Prostate gland (tissue), 2 donors: Measurements from ENCODE around the gene TKTL1. TPM values are rescaled to one million over a fixed set of nuclear protein-coding genes. Genes with fewer than 3 reads are reported as not detected.

Experiments used
- DNase-seq: peaks from one replicate; pipeline ENCODE4 v3.0.0-alpha.2; 2019; ENCODE audit warnings: low spot score
- H3K27ac ChIP-seq, 2 donors: fragments of 200-600 bp; sonication (generic); 2 replicates each; pipeline ENCODE4 v1.5.1; 2017 to 2019
- H3K27me3 ChIP-seq: fragments of 200-600 bp; sonication (generic); replicated peaks from 2 replicates; pipeline ENCODE4 v1.5.1; 2019; ENCODE audit not compliant: insufficient read depth
- H3K36me3 ChIP-seq, 2 donors: fragments of 200-600 bp; sonication (generic); 1 replicate in 1 of 2; 2 replicates in 1 of 2; pipeline versions ENCODE4 v1.5.1 to v1.8.1; 2017 to 2019
- H3K4me1 ChIP-seq: fragments of 200-600 bp; sonication (generic); replicated peaks from 2 replicates; pipeline ENCODE4 v1.5.1; 2019
- H3K4me3 ChIP-seq, 2 donors: fragments of 200-600 bp; sonication (generic); 2 replicates each; pipeline ENCODE4 v1.5.1; 2017 to 2019
- H3K9me3 ChIP-seq: fragments of 200-600 bp; sonication (generic); 2 replicates; pipeline ENCODE4 v1.5.1; 2017
- CTCF ChIP-seq, 4 experiments: fragments of 200-600 bp in 2 of 4; fragments of 450-650 bp in 2 of 4; sonication (generic) in 2 of 4; IDR thresholded peaks; 1 replicate in 3 of 4; 2 replicates in 1 of 4; pipeline ENCODE4 v1.5.1; 2016 to 2019; ENCODE audit warnings: antibody characterized with exemption in 4 of 4, mild to moderate bottlenecking in 2 of 4, moderate library complexity in 2 of 4
- POLR2A ChIP-seq: fragments of 450-650 bp; IDR thresholded peaks from one replicate; pipeline ENCODE4 v1.6.1; 2016; ENCODE audit warnings: antibody characterized with exemption, mild to moderate bottlenecking
- POLR2AphosphoS5 ChIP-seq: sonication (generic); formaldehyde crosslinking; IDR thresholded peaks from one replicate; pipeline ENCODE4 v1.6.1; 2017; ENCODE audit warnings: antibody characterized with exemption
- WGBS: methylation state at CpG from one replicate; pipeline ENCODE4 v1.1.5; 2018; 5-methylcytosine and 5-hydroxymethylcytosine counted together
- intact Hi-C: fragments of 100-400 bp; cut with DNase I; formaldehyde crosslinking; loops from one replicate; pipeline ENCODE4 v1.14.2; 2022
- total RNA-seq, 2 donors: library from RNA; depleted of rRNA; stranded (reverse); fragments of >200 nt; gene quantifications; one replicate each; pipeline ENCODE4 v1.1.0, GENCODE V29; 2016

Gene TKTL1
- total RNA-seq, 2 donors from 2014 or later, result 113 TPM; not detected in 1

GRCh38 chrX:154351183-154352011 is 55.8 kb downstream of the TKTL1 start:
- Histone ChIP-seq H3K27me3 (no peaks in the 10 kb centered on the region), H3K27ac (no peak overlapping the region), H3K4me1 (no peaks in the 10 kb centered on the region), H3K36me3 (no peaks in the 10 kb centered on the region), H3K9me3 (no peaks in the 10 kb centered on the region), H3K4me3 (no peak overlapping the region)
- 68% methylated on average over 17 of the region's 30 CpGs for WGBS
- no peak for DNase-seq
- TF ChIP-seq POLR2A (no peak), POLR2AphosphoS5 (no peak), CTCF (IDR thresholded peaks at IDR 0.05) (no peak)
- intact Hi-C loops, result no loop called here

- no peak overlapping the region for H3K27ac ChIP-seq
- DNase-seq, result no peak
- H3K4me3 ChIP-seq, result no peak overlapping the region
- WGBS, result 76% methylated on average over 5 of the region's 14 CpGs
- intact Hi-C loops, result no loop called here
- H3K4me1 ChIP-seq, result no peaks in the 10 kb centered on the region
- H3K27me3 ChIP-seq, result no peaks in the 10 kb centered on the region
- TF ChIP-seq POLR2AphosphoS5 (no peak), POLR2A (no peak), CTCF (IDR thresholded peaks at IDR 0.05) (no peak)
- H3K36me3 ChIP-seq, result no peaks in the 10 kb centered on the region
- no peaks in the 10 kb centered on the region for H3K9me3 ChIP-seq
These were observed 56.4 kb downstream of the TKTL1 start for GRCh38 chrX:154352012-154352401.

GRCh38 chrX:154352466-154352865 is 56.9 kb downstream of the TKTL1 start:
- Histone ChIP-seq H3K9me3 (no peaks in the 10 kb centered on the region), H3K4me1 (no peaks in the 10 kb centered on the region), H3K4me3 (no peak overlapping the region), H3K27me3 (no peaks in the 10 kb centered on the region), H3K36me3 (no peaks in the 10 kb centered on the region), H3K27ac (no peak overlapping the region)
- intact Hi-C loops, result no loop called here
- 79% methylated on average over 5 of the region's 13 CpGs for WGBS
- no peak for TF ChIP-seq POLR2A
- no peak for TF ChIP-seq CTCF (IDR thresholded peaks at IDR 0.05)
- TF ChIP-seq POLR2AphosphoS5, result no peak
- no peak for DNase-seq

- TF ChIP-seq POLR2A (no peak), CTCF (IDR thresholded peaks at IDR 0.05) (no peak), POLR2AphosphoS5 (no peak)
- H3K9me3 ChIP-seq, result no peaks in the 10 kb centered on the region
- H3K27me3 ChIP-seq, result no peaks in the 10 kb centered on the region
- intact Hi-C loops, result no loop called here
- no peaks in the 10 kb centered on the region for H3K36me3 ChIP-seq
- WGBS, result 75% methylated on average over 3 of the region's 24 CpGs
- H3K27ac ChIP-seq, result no peak overlapping the region
- no peaks in the 10 kb centered on the region for H3K4me1 ChIP-seq
- H3K4me3 ChIP-seq, result no peak overlapping the region
- no peak for DNase-seq
These were observed 57.7 kb downstream of the TKTL1 start for GRCh38 chrX:154353172-154353843.

- no peak overlapping the region for H3K4me3 ChIP-seq
- H3K27me3 ChIP-seq, result no peaks in the 10 kb centered on the region
- no peaks in the 10 kb centered on the region for H3K4me1 ChIP-seq
- no peaks in the 10 kb centered on the region for H3K9me3 ChIP-seq
- H3K36me3 ChIP-seq, result no peaks in the 10 kb centered on the region
- no peak for DNase-seq
- no peak overlapping the region for H3K27ac ChIP-seq
- WGBS, result 73% methylated on average over 3 of the region's 14 CpGs
- no peak for TF ChIP-seq POLR2A
- no peak for TF ChIP-seq CTCF (IDR thresholded peaks at IDR 0.05)
- no peak for TF ChIP-seq POLR2AphosphoS5
- intact Hi-C loops, result no loop called here
These were observed 58.4 kb downstream of the TKTL1 start for GRCh38 chrX:154354013-154354412.
